GM23338 (cell line): ENCODE results near the gene NUP42. TPM values are rescaled to one million over a fixed set of nuclear protein-coding genes. Genes with fewer than 3 reads are reported as not detected.

Experiments used
- ATAC-seq: fragments of 200-7000 bp; cut with Tn5 transposase; 3 replicates; pipeline ENCODE4 v1.9.1; 2020
- DNase-seq: peaks from one replicate; pipeline ENCODE4 v3.0.0-alpha.2; 2015; ENCODE audit warnings: low spot score
- H2AFZ ChIP-seq: fragments of 200-600 bp; sonication (generic); 2 replicates; pipeline ENCODE4 v1.8.0; 2016; ENCODE audit warnings: antibody characterized with exemption, mild to moderate bottlenecking, moderate library complexity
- H3F3A ChIP-seq: fragments of 200-600 bp; sonication (generic); replicated peaks from 2 replicates; pipeline ENCODE4 v1.8.0; 2017; ENCODE audit warnings: antibody characterized with exemption, mixed run types, low read depth
- H3K27ac ChIP-seq: fragments of 200-600 bp; sonication (generic); 2 replicates; pipeline ENCODE4 v1.6.1; 2016; ENCODE audit warnings: low read depth
- H3K27me3 ChIP-seq: fragments of 200-600 bp; sonication (generic); 2 replicates; pipeline ENCODE4 v1.8.0; 2016; ENCODE audit warnings: mild to moderate bottlenecking, mixed run types, moderate library complexity; ENCODE audit not compliant: insufficient read depth
- H3K36me3 ChIP-seq: fragments of 200-600 bp; sonication (generic); 2 replicates; pipeline ENCODE4 v1.8.0; 2016; ENCODE audit warnings: mild to moderate bottlenecking; ENCODE audit not compliant: insufficient read depth
- H3K4me1 ChIP-seq: fragments of 200-600 bp; sonication (generic); 2 replicates; pipeline ENCODE4 v1.8.0; 2016; ENCODE audit warnings: mild to moderate bottlenecking, moderate library complexity; ENCODE audit not compliant: insufficient read depth
- H3K4me2 ChIP-seq: fragments of 200-600 bp; sonication (generic); 2 replicates; pipeline ENCODE4 v1.7.1; 2017; ENCODE audit warnings: mixed run types
- H3K4me3 ChIP-seq: fragments of 200-600 bp; sonication (generic); 2 replicates; pipeline ENCODE4 v1.6.1; 2016; ENCODE audit warnings: mixed run types
- H3K79me2 ChIP-seq: fragments of 200-600 bp; sonication (generic); replicated peaks from 2 replicates; pipeline ENCODE4 v1.8.0; 2017; ENCODE audit warnings: mild to moderate bottlenecking; ENCODE audit not compliant: insufficient read depth
- H3K9me2 ChIP-seq: fragments of 200-600 bp; sonication (generic); 2 replicates; pipeline ENCODE4 v1.8.0; 2017; ENCODE audit not compliant: insufficient read depth
- H4K20me1 ChIP-seq: fragments of 200-600 bp; sonication (generic); replicated peaks from 2 replicates; pipeline ENCODE4 v1.8.0; 2017; ENCODE audit warnings: mild to moderate bottlenecking; ENCODE audit not compliant: insufficient read depth
- H3K27ac Mint-ChIP-seq: 2 replicates; pipeline ENCODE4 v1.8.0; 2020; ENCODE audit warnings: inconsistent platforms, mild to moderate bottlenecking, moderate library complexity, mixed read lengths
- H3K27me3 Mint-ChIP-seq: 3 replicates; pipeline ENCODE4 v1.8.0; 2022; ENCODE audit warnings: low read depth, mild to moderate bottlenecking, moderate library complexity, mixed read lengths, inconsistent platforms; ENCODE audit not compliant: insufficient read depth, poor library complexity
- H3K36me3 Mint-ChIP-seq: 3 replicates; pipeline ENCODE4 v1.8.0; 2021; ENCODE audit warnings: low read depth, mild to moderate bottlenecking, inconsistent platforms, moderate library complexity, mixed read lengths
- H3K4me1 Mint-ChIP-seq: 3 replicates; pipeline ENCODE4 v1.8.0; 2020; ENCODE audit warnings: mild to moderate bottlenecking, inconsistent platforms, mixed read lengths
- H3K4me3 Mint-ChIP-seq: 3 replicates; pipeline ENCODE4 v1.8.0; 2021; ENCODE audit warnings: moderate library complexity, mild to moderate bottlenecking, inconsistent platforms, mixed read lengths
- H3K9me3 Mint-ChIP-seq: 3 replicates; pipeline ENCODE4 v1.8.0; 2020; ENCODE audit warnings: moderate library complexity, mild to moderate bottlenecking, inconsistent platforms, mixed read lengths
- CREB1 ChIP-seq: fragments of 250-450 bp; sonication (Bioruptor Pico); IDR thresholded peaks from 2 replicates; pipeline ENCODE4 v1.5.0; 2020; ENCODE audit warnings: low read depth, mild to moderate bottlenecking, moderate library complexity
- CTCF ChIP-seq, 2 experiments: fragments of 200-600 bp in 1 of 2; sonication (generic) in 1 of 2; conservative IDR thresholded peaks; 2 replicates each; pipeline versions ENCODE4 v1.5.1 to v1.6.1; 2016 to 2017; ENCODE audit warnings: antibody characterized with exemption in 2 of 2, low read depth in 2 of 2, mild to moderate bottlenecking in 2 of 2, moderate library complexity in 1 of 2
- ETS1 ChIP-seq: IDR thresholded peaks from 2 replicates; pipeline ENCODE4 v1.6.1; 2016; ENCODE audit warnings: antibody characterized with exemption
- EZH2 ChIP-seq: fragments of 200-600 bp; sonication (generic); IDR thresholded peaks from one replicate; pipeline ENCODE4 v1.8.0; 2017; ENCODE audit warnings: antibody characterized with exemption, mild to moderate bottlenecking, low read depth; ENCODE audit not compliant: unreplicated experiment
- EZH2phosphoT487 ChIP-seq: fragments of 200-600 bp; sonication (generic); IDR thresholded peaks from one replicate; pipeline ENCODE4 v1.8.1; 2018; ENCODE audit warnings: antibody characterized with exemption; ENCODE audit not compliant: unreplicated experiment
- JUNB ChIP-seq: IDR thresholded peaks from one replicate; pipeline ENCODE4 v1.6.1; 2016; ENCODE audit warnings: antibody characterized with exemption; ENCODE audit not compliant: unreplicated experiment
- NANOG ChIP-seq: IDR thresholded peaks from 2 replicates; pipeline ENCODE4 v1.6.1; 2016; ENCODE audit warnings: antibody characterized with exemption, borderline replicate concordance
- POLR2AphosphoS5 ChIP-seq: IDR thresholded peaks from 2 replicates; pipeline ENCODE4 v1.6.1; 2016; ENCODE audit warnings: antibody characterized with exemption, low read depth
- REST ChIP-seq: IDR thresholded peaks from one replicate; pipeline ENCODE4 v1.6.1; 2018; ENCODE audit warnings: antibody characterized with exemption; ENCODE audit not compliant: unreplicated experiment
- STAT1 ChIP-seq: IDR thresholded peaks from one replicate; pipeline ENCODE4 v1.6.1; 2016; ENCODE audit warnings: antibody characterized with exemption; ENCODE audit not compliant: unreplicated experiment
- ZNF114 ChIP-seq: fragments of 250-450 bp; sonication (Bioruptor Pico); IDR thresholded peaks from 2 replicates; pipeline ENCODE4 v1.5.0; 2020; ENCODE audit warnings: mild to moderate bottlenecking, moderate library complexity
- polyA plus RNA-seq: library from polyadenylated mRNA; unstranded; fragments of >200 nt; fragmentation: Nextera tagmentation; extraction: Ambion mirVana; gene quantifications from 2 replicates; pipeline ENCODE4 v1.2.1, GENCODE V29; 2016
- total RNA-seq: library from RNA; depleted of rRNA; stranded (reverse); fragments of >200 nt; shearing (Covaris generic); gene quantifications from 2 replicates; pipeline ENCODE4 v1.2.3, GENCODE V29; 2014
- TF ChIP-seq, protein P1 (sequence below): fragments of 250-450 bp; sonication (Bioruptor Pico); IDR thresholded peaks from 2 replicates; pipeline ENCODE4 v1.5.0; 2020; ENCODE audit warnings: mild to moderate bottlenecking, moderate library complexity

NUP42 gene
- total and polyA plus RNA-seq, 2 experiments from 2014 or later = 39.1 to 42.7 TPM

- H3K4me3 ChIP-seq = peak overlapping the region; percentile 69
- ATAC-seq = no peak
- peaks cover 7% of the 10 kb centered on the region for H3K4me1 ChIP-seq
- DNase-seq = no peak
- no peaks in the 10 kb centered on the region for H3K9me2 ChIP-seq
- 0 out of 2 replicates have a peak, but pooled peaks cover 4% of the 10 kb centered on the region for H4K20me1 ChIP-seq
- peak overlapping the region; percentile 86 for H3K4me2 ChIP-seq
- peaks cover 6% of the 10 kb centered on the region for H3K27me3 Mint-ChIP-seq
- H3F3A ChIP-seq = 0 out of 2 replicates have a peak, but pooled peaks cover 6% of the 10 kb centered on the region
- no peak overlapping the region for H2AFZ ChIP-seq
- peaks cover 20% of the 10 kb centered on the region for H3K36me3 ChIP-seq
- H3K27me3 ChIP-seq = no peaks in the 10 kb centered on the region
- TF ChIP-seq CREB1 (CRISPR knock-in tag) (no peak), CTCF (conservative IDR thresholded peaks at IDR 0.05; ENCODE audit: low read depth in 2 of 2) (no peak), NANOG (no peak), EZH2phosphoT487 (no peak), REST (no peak), ZNF114 (CRISPR knock-in tag) (no peak), JUNB (no peak), STAT1 (no peak), ETS1 (no peak), EZH2 (no peak), POLR2AphosphoS5 (no peak)
- TF ChIP-seq, protein P1, sequence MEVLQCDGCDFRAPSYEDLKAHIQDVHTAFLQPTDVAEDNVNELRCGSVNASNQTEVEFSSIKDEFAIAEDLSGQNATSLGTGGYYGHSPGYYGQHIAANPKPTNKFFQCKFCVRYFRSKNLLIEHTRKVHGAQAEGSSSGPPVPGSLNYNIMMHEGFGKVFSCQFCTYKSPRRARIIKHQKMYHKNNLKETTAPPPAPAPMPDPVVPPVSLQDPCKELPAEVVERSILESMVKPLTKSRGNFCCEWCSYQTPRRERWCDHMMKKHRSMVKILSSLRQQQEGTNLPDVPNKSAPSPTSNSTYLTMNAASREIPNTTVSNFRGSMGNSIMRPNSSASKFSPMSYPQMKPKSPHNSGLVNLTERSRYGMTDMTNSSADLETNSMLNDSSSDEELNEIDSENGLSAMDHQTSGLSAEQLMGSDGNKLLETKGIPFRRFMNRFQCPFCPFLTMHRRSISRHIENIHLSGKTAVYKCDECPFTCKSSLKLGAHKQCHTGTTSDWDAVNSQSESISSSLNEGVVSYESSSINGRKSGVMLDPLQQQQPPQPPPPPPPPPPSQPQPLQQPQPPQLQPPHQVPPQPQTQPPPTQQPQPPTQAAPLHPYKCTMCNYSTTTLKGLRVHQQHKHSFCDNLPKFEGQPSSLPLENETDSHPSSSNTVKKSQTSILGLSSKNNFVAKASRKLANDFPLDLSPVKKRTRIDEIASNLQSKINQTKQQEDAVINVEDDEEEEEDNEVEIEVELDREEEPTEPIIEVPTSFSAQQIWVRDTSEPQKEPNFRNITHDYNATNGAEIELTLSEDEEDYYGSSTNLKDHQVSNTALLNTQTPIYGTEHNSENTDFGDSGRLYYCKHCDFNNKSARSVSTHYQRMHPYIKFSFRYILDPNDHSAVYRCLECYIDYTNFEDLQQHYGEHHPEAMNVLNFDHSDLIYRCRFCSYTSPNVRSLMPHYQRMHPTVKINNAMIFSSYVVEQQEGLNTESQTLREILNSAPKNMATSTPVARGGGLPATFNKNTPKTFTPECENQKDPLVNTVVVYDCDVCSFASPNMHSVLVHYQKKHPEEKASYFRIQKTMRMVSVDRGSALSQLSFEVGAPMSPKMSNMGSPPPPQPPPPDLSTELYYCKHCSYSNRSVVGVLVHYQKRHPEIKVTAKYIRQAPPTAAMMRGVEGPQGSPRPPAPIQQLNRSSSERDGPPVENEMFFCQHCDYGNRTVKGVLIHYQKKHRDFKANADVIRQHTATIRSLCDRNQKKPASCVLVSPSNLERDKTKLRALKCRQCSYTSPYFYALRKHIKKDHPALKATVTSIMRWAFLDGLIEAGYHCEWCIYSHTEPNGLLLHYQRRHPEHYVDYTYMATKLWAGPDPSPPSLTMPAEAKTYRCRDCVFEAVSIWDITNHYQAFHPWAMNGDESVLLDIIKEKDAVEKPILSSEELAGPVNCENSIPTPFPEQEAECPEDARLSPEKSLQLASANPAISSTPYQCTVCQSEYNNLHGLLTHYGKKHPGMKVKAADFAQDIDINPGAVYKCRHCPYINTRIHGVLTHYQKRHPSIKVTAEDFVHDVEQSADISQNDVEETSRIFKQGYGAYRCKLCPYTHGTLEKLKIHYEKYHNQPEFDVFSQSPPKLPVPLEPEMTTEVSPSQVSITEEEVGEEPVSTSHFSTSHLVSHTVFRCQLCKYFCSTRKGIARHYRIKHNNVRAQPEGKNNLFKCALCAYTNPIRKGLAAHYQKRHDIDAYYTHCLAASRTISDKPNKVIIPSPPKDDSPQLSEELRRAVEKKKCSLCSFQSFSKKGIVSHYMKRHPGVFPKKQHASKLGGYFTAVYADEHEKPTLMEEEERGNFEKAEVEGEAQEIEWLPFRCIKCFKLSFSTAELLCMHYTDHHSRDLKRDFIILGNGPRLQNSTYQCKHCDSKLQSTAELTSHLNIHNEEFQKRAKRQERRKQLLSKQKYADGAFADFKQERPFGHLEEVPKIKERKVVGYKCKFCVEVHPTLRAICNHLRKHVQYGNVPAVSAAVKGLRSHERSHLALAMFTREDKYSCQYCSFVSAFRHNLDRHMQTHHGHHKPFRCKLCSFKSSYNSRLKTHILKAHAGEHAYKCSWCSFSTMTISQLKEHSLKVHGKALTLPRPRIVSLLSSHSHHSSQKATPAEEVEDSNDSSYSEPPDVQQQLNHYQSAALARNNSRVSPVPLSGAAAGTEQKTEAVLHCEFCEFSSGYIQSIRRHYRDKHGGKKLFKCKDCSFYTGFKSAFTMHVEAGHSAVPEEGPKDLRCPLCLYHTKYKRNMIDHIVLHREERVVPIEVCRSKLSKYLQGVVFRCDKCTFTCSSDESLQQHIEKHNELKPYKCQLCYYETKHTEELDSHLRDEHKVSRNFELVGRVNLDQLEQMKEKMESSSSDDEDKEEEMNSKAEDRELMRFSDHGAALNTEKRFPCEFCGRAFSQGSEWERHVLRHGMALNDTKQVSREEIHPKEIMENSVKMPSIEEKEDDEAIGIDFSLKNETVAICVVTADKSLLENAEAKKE (CRISPR knock-in tag) = no peak
- peak overlapping the region; percentile 91 for H3K4me3 Mint-ChIP-seq
- H3K27ac Mint-ChIP-seq = peak overlapping the region; percentile 72; the same call in 1 of the 2 replicates
- peaks cover 29% of the 10 kb centered on the region; the same call in 2 of the 3 replicates for H3K36me3 Mint-ChIP-seq
- 0 out of 2 replicates have a peak overlapping the region, but pooled peaks have one; percentile 87 for H3K27ac ChIP-seq
- H3K4me1 Mint-ChIP-seq = peaks cover 15% of the 10 kb centered on the region
- peaks cover 40% of the 10 kb centered on the region for H3K79me2 ChIP-seq
- H3K9me3 Mint-ChIP-seq = no peaks in the 10 kb centered on the region; the same call in 2 of the 3 replicates
Observed at GRCh38 chr7:23183279-23184012, 1.6 kb downstream of the NUP42 start.
